ENCODE results near the gene C2orf80.
"Not testable (repeated sequence)": the region's sequence is repeated elsewhere in the genome, so short reads cannot be mapped to it uniquely, and the experiment has no call there.

C2orf80 gene

DNA sequence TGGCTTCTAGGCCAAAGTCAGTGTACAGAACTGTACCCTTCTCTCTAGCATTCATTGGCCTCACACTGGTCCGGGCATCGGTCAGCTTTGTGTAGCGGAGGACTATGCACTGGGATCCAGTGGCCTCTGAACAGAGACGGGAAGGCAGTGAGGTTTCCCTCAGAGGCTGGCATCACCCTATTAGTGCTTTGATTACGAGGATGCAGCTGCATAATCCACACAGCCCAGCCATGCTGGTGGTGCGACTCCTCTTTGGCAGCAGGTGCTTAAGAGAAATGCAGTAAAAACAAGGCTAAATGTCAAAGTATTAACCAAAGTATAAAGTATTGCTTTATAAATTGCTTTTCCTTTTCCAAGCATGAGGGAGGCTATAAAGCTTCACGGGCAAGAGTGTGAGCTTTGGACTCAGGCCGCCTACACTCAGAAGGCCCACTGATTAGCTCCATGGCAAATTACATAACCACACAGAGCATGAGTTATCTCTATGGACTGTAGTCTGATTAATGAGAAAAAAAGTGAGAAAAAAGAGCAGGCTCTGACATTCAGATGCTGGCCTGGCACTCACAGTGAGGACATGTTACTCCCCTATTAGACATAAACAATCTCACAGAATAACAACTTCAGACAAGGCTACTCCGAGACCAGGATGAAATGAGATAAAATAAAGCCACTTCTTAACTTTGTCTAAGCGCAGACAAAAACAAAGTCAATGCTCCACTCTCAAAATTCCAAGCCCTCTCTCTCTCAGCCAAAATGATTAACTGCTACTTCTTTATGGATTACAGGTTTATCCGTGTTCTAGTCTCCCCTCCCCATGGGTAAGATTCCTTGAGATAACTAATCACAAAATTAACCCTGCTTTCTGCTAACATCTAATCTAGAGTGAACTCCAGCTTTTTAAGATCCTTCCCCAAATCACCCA lies 53.8 kb downstream of the C2orf80 start:
- DNase-seq (ENCODE audit: low read depth), result no peak

DNA sequence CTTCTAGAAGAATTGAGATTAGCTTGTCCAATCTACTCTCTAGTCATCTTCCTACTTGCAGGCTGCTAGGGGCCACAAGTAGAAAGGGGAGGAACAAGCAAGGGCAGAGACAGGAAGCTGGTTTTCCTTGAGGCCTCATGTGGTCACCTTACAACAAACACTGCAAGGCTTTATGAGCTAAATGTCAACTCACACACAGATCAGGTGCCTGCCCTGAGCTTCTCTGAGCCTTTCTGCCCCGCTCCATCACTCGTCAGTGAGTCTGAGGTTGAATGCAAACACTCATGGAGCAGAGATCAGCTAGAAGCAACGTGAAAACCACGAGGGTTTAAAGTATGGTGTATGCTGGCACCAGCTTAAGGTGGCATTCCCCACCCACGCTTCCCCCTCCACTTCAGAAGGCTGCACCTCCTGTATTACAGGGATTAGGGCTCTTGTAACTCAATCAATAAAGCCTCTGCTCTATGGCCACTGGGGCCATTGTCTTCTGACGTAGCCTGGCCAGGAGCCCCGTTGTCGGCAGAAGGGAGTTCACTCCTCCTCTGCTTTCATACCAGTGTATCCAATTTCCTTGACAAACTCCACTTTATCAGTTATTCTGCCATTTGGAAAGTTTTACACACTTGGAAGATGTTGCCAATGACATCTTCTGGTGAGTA lies 54.8 kb downstream of the C2orf80 start:
- DNase-seq (ENCODE audit: low read depth), result no peak

DNA sequence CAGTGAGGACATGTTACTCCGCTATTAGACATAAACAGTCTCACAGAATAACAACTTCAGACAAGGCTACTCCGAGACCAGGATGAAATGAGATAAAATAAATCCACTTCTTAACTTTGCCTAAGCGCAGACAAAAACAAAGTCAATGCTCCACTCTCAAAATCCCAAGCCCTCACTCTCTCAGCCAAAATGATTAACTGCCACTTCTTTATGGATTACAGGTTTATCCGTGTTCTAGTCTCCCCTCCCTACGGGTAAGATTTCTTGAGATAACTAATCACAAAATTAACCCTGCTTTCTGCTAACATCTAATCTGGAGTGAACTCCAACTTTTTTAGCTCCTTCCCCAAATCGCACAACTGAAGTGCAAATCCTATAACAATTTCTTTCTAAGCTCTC lies 59.1 kb downstream of the C2orf80 start:
- DNase-seq (ENCODE audit: low read depth), result no peak

DNA sequence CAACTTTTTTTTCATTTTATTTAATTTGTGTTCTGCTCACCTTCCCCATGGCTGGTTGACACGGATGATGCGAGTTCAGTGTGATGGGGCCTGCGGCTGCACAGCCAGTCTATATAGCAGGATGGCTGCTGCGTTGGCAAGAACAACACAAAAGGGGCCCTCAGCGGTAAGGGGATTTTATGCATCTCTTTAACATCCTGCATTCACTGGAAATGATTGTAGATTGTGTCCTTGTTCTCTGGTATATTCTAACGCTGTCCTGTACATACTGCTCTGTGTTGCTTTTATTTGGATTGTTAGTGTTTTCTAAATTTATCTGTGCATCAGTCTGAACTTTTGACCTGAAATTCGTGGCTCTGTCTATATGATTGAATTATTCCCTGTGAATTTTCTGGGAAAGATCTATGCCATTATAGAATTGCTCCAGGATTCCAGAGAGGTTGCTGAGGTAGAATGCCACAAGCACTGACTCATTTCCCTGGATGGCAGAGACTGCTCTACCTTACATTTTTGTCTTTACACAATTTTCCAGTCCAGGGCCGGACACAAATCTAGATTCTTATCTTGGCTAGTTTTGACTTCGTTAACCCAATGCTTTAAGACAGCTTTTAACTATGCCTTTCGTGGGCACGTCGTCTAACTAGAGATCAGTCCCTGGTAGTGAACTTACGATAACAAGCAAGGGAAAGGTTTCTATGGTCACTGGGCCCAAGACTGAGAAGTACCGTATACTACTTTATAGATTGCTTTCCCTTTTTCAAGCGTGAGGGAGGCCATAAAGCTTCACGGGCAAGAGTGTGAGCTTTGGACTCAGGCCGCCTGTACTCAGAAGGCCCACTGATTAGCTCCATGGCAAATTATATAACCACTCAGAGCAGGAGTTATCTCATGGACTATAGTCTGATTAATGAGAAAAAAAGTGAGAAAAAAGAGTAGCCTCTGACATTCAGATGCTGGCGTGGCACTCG lies 59.8 kb downstream of the C2orf80 start, which contains the start of gene CRYGC:
Gene CRYGC (minus strand): TSS at position 85 of the 968 bp plus-strand sequence. CDS start 36 bp downstream, at position 49.
- DNase-seq (ENCODE audit: low read depth), result no peak

DNA sequence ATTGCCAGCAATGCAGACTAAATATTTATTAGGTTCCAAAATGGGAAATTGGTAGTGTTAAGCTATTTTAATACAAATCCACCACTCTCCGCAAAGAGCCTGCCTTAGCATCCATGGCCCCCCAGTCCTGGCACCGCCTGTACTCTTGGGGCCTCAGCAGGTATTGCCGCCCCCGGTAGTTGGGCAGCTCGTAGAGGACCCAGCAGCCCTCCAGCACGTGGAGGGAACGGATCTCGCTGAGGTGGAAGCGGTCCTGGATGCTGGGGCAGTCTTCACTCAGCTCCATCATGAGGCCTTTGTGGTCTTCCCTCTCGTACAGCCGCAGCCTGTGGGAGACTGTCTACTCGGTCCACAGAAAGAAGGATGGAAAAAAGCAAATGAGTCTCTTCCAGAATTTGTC lies 61.7 kb downstream of the C2orf80 start:
- no peak for DNase-seq (ENCODE audit: low read depth)

DNA sequence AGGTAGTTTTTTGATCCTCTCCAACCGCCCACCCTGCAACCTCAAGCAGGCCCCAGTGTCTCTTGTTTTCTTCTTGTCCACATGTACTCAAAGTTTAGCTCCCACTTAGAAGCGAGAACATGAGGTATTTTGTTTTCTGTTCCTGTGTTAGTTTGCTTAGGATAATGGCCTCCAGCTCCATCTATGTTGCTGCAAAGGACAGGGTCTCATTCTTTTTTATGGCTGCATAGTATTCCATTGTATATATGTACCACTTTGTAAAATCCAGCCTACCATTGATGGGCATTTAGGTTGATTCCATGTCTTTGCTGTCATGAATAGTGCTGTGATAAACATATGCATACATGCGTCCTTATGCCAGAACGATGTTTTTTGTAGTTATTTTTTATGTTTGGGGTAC lies 62.7 kb downstream of the C2orf80 start:
- DNase-seq (ENCODE audit: low read depth), result no peak

DNA sequence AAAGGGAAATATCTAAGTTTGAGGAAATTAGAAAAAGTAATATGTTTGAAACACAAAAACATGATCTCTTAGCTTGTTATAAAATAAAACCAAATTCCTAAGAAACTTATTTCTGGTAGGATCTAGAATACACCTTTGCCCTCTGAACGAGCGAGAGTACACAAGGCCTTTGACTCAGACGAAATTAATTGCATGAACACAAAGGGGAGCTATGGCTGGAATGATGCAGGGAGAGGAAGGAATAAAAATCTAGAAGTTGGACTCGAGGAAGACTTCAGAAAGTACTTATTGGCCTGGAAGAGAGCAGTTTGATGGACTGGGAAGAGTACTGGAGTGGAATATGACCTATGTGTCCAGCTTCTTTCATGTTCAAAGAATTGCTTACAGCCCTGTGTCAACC lies 64.6 kb downstream of the C2orf80 start:
- DNase-seq (ENCODE audit: low read depth), result no peak

DNA sequence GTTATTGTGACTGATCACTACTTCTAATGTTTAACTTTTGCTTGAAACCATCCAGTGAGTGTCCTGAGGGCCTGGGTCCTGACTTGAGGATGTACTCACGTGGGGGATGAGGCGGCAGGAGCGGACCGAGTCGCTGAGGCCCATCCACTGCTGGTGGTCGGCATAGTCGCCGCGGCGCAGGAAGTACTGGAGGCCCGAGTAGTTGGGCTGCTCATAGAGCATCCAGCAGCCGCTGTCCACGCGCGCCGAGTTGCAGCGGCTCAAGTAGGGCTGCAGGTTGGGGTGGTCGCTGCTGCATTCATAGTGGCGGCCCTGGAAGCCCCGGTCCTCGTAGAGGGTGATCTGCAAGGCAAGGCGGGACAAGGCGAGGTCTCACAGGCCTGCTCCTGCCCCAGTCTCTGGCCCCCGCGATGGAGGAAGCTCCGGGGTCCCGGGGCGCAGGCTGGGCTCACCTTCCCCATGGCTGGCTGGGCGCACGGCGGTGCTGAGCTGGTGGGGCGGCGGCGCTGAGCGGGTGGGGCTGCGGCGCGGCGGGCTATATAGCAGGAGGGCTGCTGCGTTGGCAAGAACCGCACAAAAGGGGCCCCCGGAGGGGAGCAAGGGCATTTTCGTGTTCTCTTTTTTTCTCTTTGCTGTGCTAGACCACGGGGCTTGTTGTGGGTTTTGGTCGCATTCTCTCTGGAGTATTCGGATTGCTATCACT lies 65.7 kb downstream of the C2orf80 start, which contains the start of gene CRYGD:
Gene CRYGD (minus strand): TSS at position 512 of the 703 bp plus-strand sequence. CDS start 51 bp downstream, at position 461.
- DNase-seq (ENCODE audit: low read depth), result not testable (repeated sequence)

DNA sequence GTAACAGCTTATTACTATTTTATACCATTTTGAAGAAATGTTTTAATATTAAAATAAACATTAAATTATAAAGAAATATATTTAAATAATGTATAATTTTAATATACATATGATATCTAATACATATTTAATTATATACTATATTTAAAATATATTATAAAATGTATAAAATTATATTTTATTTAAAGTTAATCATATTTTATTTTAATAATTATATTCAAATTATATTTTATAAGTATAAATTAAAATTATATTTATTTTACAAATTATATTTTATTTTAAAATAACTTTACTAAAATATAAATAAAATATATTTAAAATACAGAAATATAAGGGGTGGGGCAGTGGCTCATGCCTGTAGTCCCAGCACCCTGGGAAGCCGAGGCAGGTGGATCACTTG lies 67.6 kb downstream of the C2orf80 start:
- no peak for DNase-seq (ENCODE audit: low read depth)

DNA sequence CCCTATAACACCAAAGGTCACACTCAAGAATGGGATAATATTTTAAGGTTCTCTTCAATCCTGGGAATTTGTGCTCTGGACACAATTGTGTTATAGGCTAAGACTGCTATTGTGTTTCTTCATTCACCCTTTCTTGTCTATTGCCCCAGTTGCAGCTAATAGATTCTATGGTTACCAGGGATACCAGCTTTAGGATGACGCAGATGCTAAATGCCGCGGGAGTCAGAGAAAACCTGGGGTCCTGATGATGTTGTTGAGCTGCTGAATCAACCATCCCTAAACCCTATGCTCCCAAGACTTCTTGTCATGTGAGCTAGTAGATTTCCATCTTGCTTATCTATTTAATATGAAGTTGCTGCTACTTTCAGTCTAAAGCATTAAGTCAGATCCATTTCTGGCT lies 70.9 kb downstream of the C2orf80 start:
- no peak for DNase-seq (ENCODE audit: low read depth)

DNA sequence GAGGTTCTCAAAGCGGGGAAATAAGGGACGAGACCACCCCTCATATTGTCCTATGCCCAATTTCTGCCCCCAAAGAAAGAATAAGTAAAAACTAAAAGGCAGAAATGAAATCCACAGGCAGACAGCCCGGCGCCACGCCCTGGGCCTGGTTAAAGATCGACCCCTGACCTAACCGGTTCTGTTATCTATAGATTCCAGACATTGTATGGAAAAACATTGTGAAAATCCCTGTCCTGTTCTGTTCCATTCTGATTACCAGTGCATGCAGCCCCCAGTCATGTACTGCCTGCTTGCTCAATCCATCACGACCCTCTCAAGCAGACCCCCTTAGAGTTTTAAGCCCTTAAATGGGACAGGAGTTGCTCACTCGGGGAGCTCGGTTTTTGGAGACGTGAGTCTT lies 72.4 kb downstream of the C2orf80 start:
- not testable (repeated sequence) for DNase-seq (ENCODE audit: low read depth)

Data from T-helper 22 cell (primary cell).